Spleen (tissue), 11 donors: Measurements from ENCODE around the gene PLEKHH1. TPM values are rescaled to one million over a fixed set of nuclear protein-coding genes. Genes with fewer than 3 reads are reported as not detected.

Source experiments
- DNase-seq: peaks from one replicate; pipeline ENCODE4 v3.0.0-alpha.2; 2020
- H3K27ac ChIP-seq, 8 donors: fragments of 200-600 bp; sonication (generic) in 7 of 8; 1 replicate in 4 of 8; 2 replicates in 4 of 8; pipeline versions ENCODE4 v1.5.0 to v1.8.0; 2016 to 2021; ENCODE audit warnings: inconsistent platforms in 4 of 8, mild to moderate bottlenecking in 4 of 8, moderate library complexity in 1 of 8
- H3K27me3 ChIP-seq, 7 donors: fragments of 200-600 bp; sonication (generic) in 6 of 7; replicated peaks in 1 of 7; 1 replicate in 4 of 7; 2 replicates in 3 of 7; pipeline versions ENCODE4 v1.5.0 to v1.8.0; 2016 to 2021; ENCODE audit warnings: inconsistent platforms in 3 of 7, mild to moderate bottlenecking in 1 of 7
- H3K36me3 ChIP-seq, 6 donors: fragments of 200-600 bp; sonication (generic) in 5 of 6; 1 replicate in 4 of 6; 2 replicates in 2 of 6; pipeline versions ENCODE4 v1.5.0 to v1.8.0; 2016 to 2021; ENCODE audit warnings: inconsistent platforms in 2 of 6
- H3K4me1 ChIP-seq, 6 donors: fragments of 200-600 bp; sonication (generic) in 5 of 6; 1 replicate in 3 of 6; 2 replicates in 3 of 6; pipeline versions ENCODE4 v1.5.0 to v1.8.0; 2016 to 2021; ENCODE audit warnings: inconsistent platforms in 3 of 6
- H3K4me3 ChIP-seq, 8 donors: fragments of 200-600 bp; sonication (generic) in 7 of 8; 1 replicate in 4 of 8; 2 replicates in 4 of 8; pipeline versions ENCODE4 v1.5.0 to v1.8.0; 2016 to 2021; ENCODE audit warnings: inconsistent platforms in 4 of 8, mild to moderate bottlenecking in 4 of 8, moderate library complexity in 2 of 8
- H3K9me3 ChIP-seq, 8 donors: fragments of 200-600 bp; sonication (generic) in 7 of 8; 1 replicate in 4 of 8; 2 replicates in 4 of 8; pipeline versions ENCODE4 v1.5.0 to v1.8.0; 2016 to 2021; ENCODE audit warnings: inconsistent platforms in 4 of 8
- POLR2A ChIP-seq, 3 donors: fragments of 450-650 bp; IDR thresholded peaks; one replicate each; pipeline ENCODE4 v1.5.1; 2017; ENCODE audit warnings: antibody characterized with exemption in 3 of 3, mild to moderate bottlenecking in 1 of 3
- POLR2AphosphoS5 ChIP-seq, 3 donors: sonication (generic); formaldehyde crosslinking; IDR thresholded peaks; one replicate each; pipeline ENCODE4 v1.5.1; 2017; ENCODE audit warnings: antibody characterized with exemption in 3 of 3
- WGBS, 5 donors: extraction: QIAGEN DNeasy Blood & Tissue Kit in 3 of 5; methylation state at CpG; one replicate each; pipeline versions ENCODE4 v1.1.5 to v1.1.7; 2013 to 2018; 5-methylcytosine and 5-hydroxymethylcytosine counted together
- intact Hi-C: fragments of 100-400 bp; cut with DNase I; formaldehyde crosslinking; loops from one replicate; pipeline ENCODE4 v1.15.0; 2023; ENCODE audit warnings: low total_unique reads
- polyA plus RNA-seq, 3 donors: library from polyadenylated mRNA; stranded (reverse); fragments of 200-250 nt; gene quantifications; one replicate each; pipeline ENCODE4 v1.2.1, GENCODE V29; 2013
- total RNA-seq, 7 donors: library from RNA; depleted of rRNA in 3 of 7; stranded (reverse); fragments of >200 nt in 3 of 7; fragmentation: NEBNext Ultra II Directional in 4 of 7; extraction: Animal tissue kit (Norgen Biotek cat#: 25700) in 4 of 7; gene quantifications; one replicate each; pipeline versions ENCODE4 v1.1.0 to v1.2.1, GENCODE V29; 2016 to 2021
- TF ChIP-seq, protein P1 (sequence below), 11 experiments: fragments of 200-600 bp in 7 of 11; fragments of 450-650 bp in 4 of 11; sonication (generic) in 4 of 11; IDR thresholded peaks in 8 of 11; conservative IDR thresholded peaks in 3 of 11; 1 replicate in 7 of 11; 2 replicates in 4 of 11; pipeline versions ENCODE4 v1.4.0 to v1.8.0; 2016 to 2021; ENCODE audit warnings: antibody characterized with exemption in 11 of 11, inconsistent platforms in 4 of 11, mild to moderate bottlenecking in 1 of 11
- donor health status: healthy with polysubstance abuse.
- donor health status: DM: no; HTN: no; CAD: no; lungs with moderate emphysema.
- donor health status: DM: no; HTN: no; CAD: no.
- donor health status: Bipolar disorder and iron deficiency.
- donor health status: healthy.
- donor health status: DM: no; HTN: no; CAD: no.
- donor health status: DM: yes; HTN: yes; CAD: no.

PLEKHH1 gene
- total and polyA plus RNA-seq, 10 donors, result 0.56 to 7.1 (median 4.1) TPM

DNA sequence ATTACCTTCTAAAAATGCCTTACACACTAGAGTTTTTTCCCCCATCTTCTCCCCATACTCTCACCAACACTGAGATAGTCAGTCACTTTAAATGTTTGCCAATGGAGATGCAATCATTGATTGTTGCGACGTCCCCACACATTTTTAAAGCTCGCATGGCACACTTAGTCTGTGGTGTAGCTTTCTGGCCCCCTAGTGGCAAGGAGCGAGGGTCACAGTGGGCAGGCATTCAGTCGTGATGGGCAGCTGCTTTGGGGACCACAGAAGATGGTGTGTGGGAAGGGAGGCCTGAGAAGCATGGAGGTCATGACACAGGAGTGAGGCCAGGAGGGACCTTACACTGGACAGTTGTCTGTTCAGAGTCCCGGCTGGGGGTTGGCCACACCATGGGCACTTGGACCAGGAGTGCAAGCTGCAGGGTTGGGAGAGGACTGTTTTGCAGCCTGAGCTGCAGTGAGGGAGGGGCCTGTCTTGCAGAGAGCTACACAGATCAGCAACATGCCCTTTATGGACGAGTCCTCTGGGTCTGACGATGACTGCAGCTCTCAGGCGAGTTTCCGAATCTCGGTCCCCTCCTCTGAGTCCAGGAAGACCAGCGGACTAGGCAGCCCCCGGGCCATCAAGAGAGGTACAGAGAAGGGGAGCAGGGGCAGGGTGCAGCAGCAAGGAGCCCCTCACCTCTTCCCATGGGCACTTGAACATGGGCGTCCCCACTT, 38.3 kb downstream of the PLEKHH1 start:
- DNase-seq, result peak; percentile 86
- Histone ChIP-seq H3K27me3 (no peaks in the 10 kb centered on the region), H3K36me3 (no peaks in the 10 kb centered on the region), H3K27ac (no peak overlapping the region), H3K4me3 (no peak overlapping the region), H3K9me3 (no peaks in the 10 kb centered on the region), H3K4me1 (peaks cover 0 to 4% (median 0%) of the 10 kb centered on the region in 6 donors)
- intact Hi-C loops, result no loop called here
- TF ChIP-seq, protein P1, sequence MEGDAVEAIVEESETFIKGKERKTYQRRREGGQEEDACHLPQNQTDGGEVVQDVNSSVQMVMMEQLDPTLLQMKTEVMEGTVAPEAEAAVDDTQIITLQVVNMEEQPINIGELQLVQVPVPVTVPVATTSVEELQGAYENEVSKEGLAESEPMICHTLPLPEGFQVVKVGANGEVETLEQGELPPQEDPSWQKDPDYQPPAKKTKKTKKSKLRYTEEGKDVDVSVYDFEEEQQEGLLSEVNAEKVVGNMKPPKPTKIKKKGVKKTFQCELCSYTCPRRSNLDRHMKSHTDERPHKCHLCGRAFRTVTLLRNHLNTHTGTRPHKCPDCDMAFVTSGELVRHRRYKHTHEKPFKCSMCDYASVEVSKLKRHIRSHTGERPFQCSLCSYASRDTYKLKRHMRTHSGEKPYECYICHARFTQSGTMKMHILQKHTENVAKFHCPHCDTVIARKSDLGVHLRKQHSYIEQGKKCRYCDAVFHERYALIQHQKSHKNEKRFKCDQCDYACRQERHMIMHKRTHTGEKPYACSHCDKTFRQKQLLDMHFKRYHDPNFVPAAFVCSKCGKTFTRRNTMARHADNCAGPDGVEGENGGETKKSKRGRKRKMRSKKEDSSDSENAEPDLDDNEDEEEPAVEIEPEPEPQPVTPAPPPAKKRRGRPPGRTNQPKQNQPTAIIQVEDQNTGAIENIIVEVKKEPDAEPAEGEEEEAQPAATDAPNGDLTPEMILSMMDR (IDR thresholded peaks at IDR 0.05 in 8 of 11, conservative IDR thresholded peaks at IDR 0.05 in 3 of 11), result peak; percentile 75 to 93 (median 91)
- TF ChIP-seq POLR2A (IDR thresholded peaks at IDR 0.05), result no peak
- 29 to 47% (median 45%) methylated on average over 11 to 14 of the region's 14 CpGs for WGBS, 5 donors

DNA sequence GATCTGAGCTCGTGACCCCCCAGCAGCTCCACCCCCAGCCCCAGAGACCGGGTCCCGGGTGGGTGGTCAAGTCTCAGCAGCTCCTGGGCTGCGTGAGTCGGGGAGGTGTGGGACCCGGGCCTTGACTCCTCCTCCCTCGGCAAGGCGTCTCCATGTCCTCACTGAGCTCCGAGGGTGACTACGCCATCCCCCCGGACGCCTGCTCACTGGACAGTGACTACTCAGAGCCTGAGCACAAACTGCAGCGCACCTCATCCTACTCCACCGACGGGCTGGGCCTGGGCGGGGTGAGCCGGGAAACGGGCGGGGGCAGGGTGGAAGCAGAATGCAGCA, 38.9 kb downstream of the PLEKHH1 start:
- Histone ChIP-seq H3K4me1 (peaks cover 0 to 4% (median 0%) of the 10 kb centered on the region in 6 donors), H3K4me3 (no peak overlapping the region), H3K27ac (no peak overlapping the region), H3K9me3 (no peaks in the 10 kb centered on the region), H3K27me3 (no peaks in the 10 kb centered on the region), H3K36me3 (no peaks in the 10 kb centered on the region)
- TF ChIP-seq, protein P1 (IDR thresholded peaks at IDR 0.05 in 8 of 11, conservative IDR thresholded peaks at IDR 0.05 in 3 of 11), result no peak
- TF ChIP-seq POLR2A (IDR thresholded peaks at IDR 0.05) (no peak), POLR2AphosphoS5 (IDR thresholded peaks at IDR 0.05) (no peak)
- peak; percentile 77 for DNase-seq
- intact Hi-C loops, result no loop called here
- WGBS, 5 donors, result 84 to 96% (median 87%) methylated on average over 10 to 19 of the region's 19 CpGs

DNA sequence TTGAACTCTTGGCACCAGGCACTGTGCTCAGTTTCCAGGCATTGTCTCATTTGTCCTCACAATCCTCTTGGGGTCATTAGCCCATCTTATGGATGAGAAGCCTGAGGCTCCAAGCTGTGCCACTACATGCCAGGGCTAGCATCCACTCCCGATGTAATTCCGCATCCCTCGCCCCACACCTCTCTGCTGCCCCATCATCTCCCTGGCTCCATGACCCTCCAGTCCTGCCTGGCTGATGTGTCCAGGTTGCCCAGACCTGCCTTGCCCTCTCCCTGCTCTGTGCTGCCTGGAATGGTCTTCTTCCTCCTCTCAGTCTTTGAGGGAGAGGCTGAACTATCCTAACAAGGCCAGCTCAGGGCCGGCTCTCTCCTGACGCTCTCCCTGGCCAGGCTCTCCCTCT, 39.5 kb downstream of the PLEKHH1 start:
- intact Hi-C loops, result no loop called here
- Histone ChIP-seq H3K4me3 (no peak overlapping the region), H3K4me1 (peaks cover 0 to under 1% (median 0%) of the 10 kb centered on the region in 6 donors), H3K36me3 (no peaks in the 10 kb centered on the region), H3K9me3 (no peaks in the 10 kb centered on the region), H3K27ac (no peak overlapping the region), H3K27me3 (no peaks in the 10 kb centered on the region)
- TF ChIP-seq POLR2AphosphoS5 (IDR thresholded peaks at IDR 0.05) (no peak), POLR2A (IDR thresholded peaks at IDR 0.05) (no peak)
- TF ChIP-seq, protein P1 (IDR thresholded peaks at IDR 0.05 in 8 of 11, conservative IDR thresholded peaks at IDR 0.05 in 3 of 11), result no peak
- WGBS, 5 donors, result 88 to 93% (median 90%) methylated on average over 5 of the region's 5 CpGs
- peak; percentile 66 for DNase-seq

DNA sequence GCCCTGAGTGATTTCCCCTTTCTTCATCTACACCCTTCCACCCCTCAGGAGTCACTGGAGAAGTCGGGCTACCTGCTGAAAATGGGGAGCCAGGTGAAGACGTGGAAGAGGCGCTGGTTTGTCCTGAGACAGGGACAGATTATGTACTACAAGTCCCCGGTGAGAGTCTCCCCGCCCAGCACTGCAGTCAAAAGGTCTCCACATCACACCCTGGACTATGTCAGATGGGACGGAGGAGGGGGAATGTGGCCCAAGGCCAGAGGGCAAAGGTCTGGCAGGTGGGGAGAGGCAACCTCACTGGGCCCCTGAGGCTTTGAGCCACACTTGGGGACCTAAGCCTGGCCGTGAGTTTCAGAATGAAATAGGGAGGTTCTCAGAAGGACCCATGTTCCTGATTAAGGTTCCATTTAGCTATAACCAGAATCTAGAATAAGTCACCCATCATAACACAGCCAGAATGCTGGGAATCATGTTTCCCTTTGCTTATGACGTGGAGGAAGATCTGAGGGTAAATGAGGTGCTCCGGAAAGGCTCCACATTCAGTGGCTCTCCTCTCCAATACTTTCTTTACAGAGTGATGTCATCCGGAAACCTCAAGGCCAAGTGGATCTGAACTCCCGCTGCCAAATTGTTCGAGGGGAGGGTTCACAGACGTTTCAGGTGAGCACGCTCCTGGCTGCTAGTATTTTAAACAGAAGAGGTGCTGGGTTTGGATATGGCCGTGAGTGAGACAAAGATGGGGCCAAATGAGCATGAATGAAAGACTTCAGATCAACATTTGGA, 40.3 kb downstream of the PLEKHH1 start:
- DNase-seq, result peak; percentile 60
- H3K36me3 ChIP-seq, result no peaks in the 10 kb centered on the region
- intact Hi-C loops, result no loop called here

More for the DNA sequence above, 40.3 kb downstream of the PLEKHH1 start:
- no peaks in the 10 kb centered on the region for H3K4me1 ChIP-seq
- H3K4me3 ChIP-seq, result no peak overlapping the region
- H3K27me3 ChIP-seq, result no peaks in the 10 kb centered on the region
- no peak for TF ChIP-seq POLR2A (IDR thresholded peaks at IDR 0.05)
- no peak for TF ChIP-seq POLR2AphosphoS5 (IDR thresholded peaks at IDR 0.05)
- TF ChIP-seq, protein P1 (IDR thresholded peaks at IDR 0.05 in 8 of 11, conservative IDR thresholded peaks at IDR 0.05 in 3 of 11), result no peak
- H3K27ac ChIP-seq, result no peak overlapping the region
- 72 to 91% (median 83%) methylated on average over 14 to 15 of the region's 15 CpGs for WGBS, 5 donors
- no peaks in the 10 kb centered on the region for H3K9me3 ChIP-seq
